Measurements from ENCODE around the gene DIPK1B. TPM values are rescaled to one million over a fixed set of nuclear protein-coding genes. Genes with fewer than 3 reads are reported as not detected.

The DIPK1B gene
- polyA plus RNA-seq, 3 donors, result 0.10 TPM; not detected in 2

- H3K79me2 ChIP-seq (ENCODE audit: insufficient read depth, low read length), result no peaks in the 10 kb centered on the region
- Mint-ChIP-seq H3K36me3 (peaks cover 0 to 4% of the 10 kb centered on the region in 2 donors), H3K27me3 (ENCODE audit: low read depth in 3 of 3) (peaks cover 5 to 25% (median 8%) of the 10 kb centered on the region in 3 donors), H3K4me3 (no peak overlapping the region), H3K27ac (no peak overlapping the region), H3K4me1 (peaks cover 10% of the 10 kb centered on the region), H3K9me3 (peaks cover 24 to 42% (median 39%) of the 10 kb centered on the region in 7 donors)
- H4K20me1 ChIP-seq (ENCODE audit: insufficient read depth, low read length), result no peaks in the 10 kb centered on the region
- no peaks in the 10 kb centered on the region for H3K27me3 ChIP-seq (ENCODE audit: control insufficient read depth in 2 of 2, insufficient read depth in 2 of 2, low read length in 2 of 2)
- H3K4me1 ChIP-seq (ENCODE audit: control insufficient read depth in 1 of 2, insufficient read depth in 2 of 2, low read length in 2 of 2), result no peaks in the 10 kb centered on the region
- no peak overlapping the region for H3K4me2 ChIP-seq (replicated peaks; ENCODE audit: extremely low read depth, low read length, poor library complexity, severe bottlenecking)
- intact Hi-C loops (cut with micrococcal nuclease), result no loop called here
- H3K9me3 ChIP-seq (replicated peaks in 1 of 2; ENCODE audit: control insufficient read depth in 1 of 2, insufficient read depth in 1 of 2, low read length in 2 of 2), result peaks cover 25 to 38% of the 10 kb centered on the region in 2 donors
- H3K27ac ChIP-seq (ENCODE audit: low read depth in 1 of 2, low read length in 2 of 2), result no peak overlapping the region
- no peak overlapping the region for H3K9ac ChIP-seq (ENCODE audit: insufficient read depth, low read length, poor library complexity, severe bottlenecking)
- 96% methylated on average over 30 of the region's 31 CpGs for WGBS (ENCODE audit: insufficient coverage)
- TF ChIP-seq, protein P1, sequence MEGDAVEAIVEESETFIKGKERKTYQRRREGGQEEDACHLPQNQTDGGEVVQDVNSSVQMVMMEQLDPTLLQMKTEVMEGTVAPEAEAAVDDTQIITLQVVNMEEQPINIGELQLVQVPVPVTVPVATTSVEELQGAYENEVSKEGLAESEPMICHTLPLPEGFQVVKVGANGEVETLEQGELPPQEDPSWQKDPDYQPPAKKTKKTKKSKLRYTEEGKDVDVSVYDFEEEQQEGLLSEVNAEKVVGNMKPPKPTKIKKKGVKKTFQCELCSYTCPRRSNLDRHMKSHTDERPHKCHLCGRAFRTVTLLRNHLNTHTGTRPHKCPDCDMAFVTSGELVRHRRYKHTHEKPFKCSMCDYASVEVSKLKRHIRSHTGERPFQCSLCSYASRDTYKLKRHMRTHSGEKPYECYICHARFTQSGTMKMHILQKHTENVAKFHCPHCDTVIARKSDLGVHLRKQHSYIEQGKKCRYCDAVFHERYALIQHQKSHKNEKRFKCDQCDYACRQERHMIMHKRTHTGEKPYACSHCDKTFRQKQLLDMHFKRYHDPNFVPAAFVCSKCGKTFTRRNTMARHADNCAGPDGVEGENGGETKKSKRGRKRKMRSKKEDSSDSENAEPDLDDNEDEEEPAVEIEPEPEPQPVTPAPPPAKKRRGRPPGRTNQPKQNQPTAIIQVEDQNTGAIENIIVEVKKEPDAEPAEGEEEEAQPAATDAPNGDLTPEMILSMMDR (IDR thresholded peaks at IDR 0.05), result no peak
- no peak overlapping the region for H3K4me3 ChIP-seq (replicated peaks in 1 of 3; ENCODE audit: low read depth in 2 of 3, low read length in 3 of 3)
- H2AFZ ChIP-seq (ENCODE audit: insufficient read depth, low read depth, low read length, poor library complexity, severe bottlenecking), result no peak overlapping the region
- DNase-seq, result no peak
- no peaks in the 10 kb centered on the region for H3K36me3 ChIP-seq (replicated peaks in 1 of 2; ENCODE audit: control insufficient read depth in 1 of 2, insufficient read depth in 2 of 2, low read length in 2 of 2)
Observed at GRCh38 chr9:136753371-136754058, 41.1 kb downstream of the DIPK1B start.

DNA sequence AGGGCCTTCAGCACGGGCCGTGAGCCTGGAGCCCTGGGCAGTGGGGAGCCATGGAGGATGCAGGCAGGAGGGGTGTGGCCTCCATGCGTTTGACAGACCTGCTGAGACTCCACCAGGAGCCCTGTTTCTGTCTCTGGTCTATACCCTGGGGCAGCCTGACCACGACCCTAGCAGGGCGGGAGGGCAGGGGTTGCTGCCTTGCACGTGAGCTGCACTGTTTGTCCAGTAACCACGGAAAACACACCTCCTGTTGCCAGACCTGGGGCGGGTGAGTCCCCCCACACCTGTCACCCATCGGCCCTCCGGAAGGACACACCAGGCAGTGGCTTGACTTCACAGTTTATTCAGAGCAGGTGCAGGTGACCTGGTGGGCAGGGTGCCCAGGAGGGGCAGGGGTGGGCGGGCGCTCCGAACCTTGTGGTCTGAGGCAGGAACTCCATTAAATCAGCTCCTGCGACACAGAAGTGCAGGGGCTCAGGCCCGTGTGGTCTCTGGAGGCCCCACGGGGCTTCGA, 41.7 kb downstream of the DIPK1B start:
- Histone ChIP-seq H3K79me2 (ENCODE audit: insufficient read depth, low read length) (no peaks in the 10 kb centered on the region), H3K27ac (ENCODE audit: low read depth in 1 of 2, low read length in 2 of 2) (no peak overlapping the region), H3K9me3 (replicated peaks in 1 of 2; ENCODE audit: control insufficient read depth in 1 of 2, insufficient read depth in 1 of 2, low read length in 2 of 2) (peaks cover 25 to 38% of the 10 kb centered on the region in 2 donors), H3K4me2 (replicated peaks; ENCODE audit: extremely low read depth, low read length, poor library complexity, severe bottlenecking) (no peak overlapping the region), H3K36me3 (replicated peaks in 1 of 2; ENCODE audit: control insufficient read depth in 1 of 2, insufficient read depth in 2 of 2, low read length in 2 of 2) (no peaks in the 10 kb centered on the region), H3K4me1 (ENCODE audit: control insufficient read depth in 1 of 2, insufficient read depth in 2 of 2, low read length in 2 of 2) (no peaks in the 10 kb centered on the region), H3K9ac (ENCODE audit: insufficient read depth, low read length, poor library complexity, severe bottlenecking) (no peak overlapping the region), H3K4me3 (replicated peaks in 1 of 3; ENCODE audit: low read depth in 2 of 3, low read length in 3 of 3) (no peak overlapping the region), H3K27me3 (ENCODE audit: control insufficient read depth in 2 of 2, insufficient read depth in 2 of 2, low read length in 2 of 2) (no peaks in the 10 kb centered on the region), H4K20me1 (ENCODE audit: insufficient read depth, low read length) (no peaks in the 10 kb centered on the region), H2AFZ (ENCODE audit: insufficient read depth, low read depth, low read length, poor library complexity, severe bottlenecking) (no peak overlapping the region)
- WGBS (ENCODE audit: insufficient coverage), result 30% methylated on average over 15 of the region's 17 CpGs
- intact Hi-C loops (cut with micrococcal nuclease), result no loop called here
- Mint-ChIP-seq H3K9me3 (peaks cover 24 to 42% (median 39%) of the 10 kb centered on the region in 7 donors), H3K36me3 (peaks cover 0 to 4% of the 10 kb centered on the region in 2 donors), H3K27ac (no peak overlapping the region), H3K4me1 (peaks cover 10% of the 10 kb centered on the region), H3K4me3 (no peak overlapping the region), H3K27me3 (ENCODE audit: low read depth in 3 of 3) (peaks cover 5 to 25% (median 8%) of the 10 kb centered on the region in 3 donors)
- TF ChIP-seq, protein P1 (IDR thresholded peaks at IDR 0.05), result no peak
- DNase-seq, result no peak

Measured in CD14-positive monocyte (primary cell).